ENCODE data around the gene SRRM3.

Gene SRRM3

GRCh38 chr7:76246804-76247389 lies 45.2 kb downstream of the SRRM3 start:
- H3K27ac ChIP-seq (ENCODE audit: low read depth, low read length), result no peak overlapping the region
- 0 out of 2 replicates have a peak, but pooled peaks cover 7% of the 10 kb centered on the region for H3K9me3 ChIP-seq (ENCODE audit: control insufficient read depth, insufficient read depth, low read depth, low read length)
- H3K27me3 ChIP-seq (ENCODE audit: control insufficient read depth, insufficient read depth, low read length), result no peaks in the 10 kb centered on the region
- H3K9ac ChIP-seq (ENCODE audit: low read length), result no peak overlapping the region
- no peaks in the 10 kb centered on the region for H3K36me3 ChIP-seq (ENCODE audit: control insufficient read depth, insufficient read depth, low read length)
- peaks cover 16% of the 10 kb centered on the region for H3K4me1 ChIP-seq (ENCODE audit: control insufficient read depth, insufficient read depth, low read length)
- no peak overlapping the region for H3K4me3 ChIP-seq (ENCODE audit: low read depth, low read length)

GRCh38 chr7:76247938-76248337 lies 46.2 kb downstream of the SRRM3 start:
- Histone ChIP-seq H3K27me3 (ENCODE audit: control insufficient read depth, insufficient read depth, low read length) (no peaks in the 10 kb centered on the region), H3K9ac (ENCODE audit: low read length) (no peak overlapping the region), H3K9me3 (ENCODE audit: control insufficient read depth, insufficient read depth, low read depth, low read length) (no peaks in the 10 kb centered on the region), H3K36me3 (ENCODE audit: control insufficient read depth, insufficient read depth, low read length) (no peaks in the 10 kb centered on the region), H3K4me1 (ENCODE audit: control insufficient read depth, insufficient read depth, low read length) (peaks cover 17% of the 10 kb centered on the region), H3K27ac (ENCODE audit: low read depth, low read length) (no peak overlapping the region), H3K4me3 (ENCODE audit: low read depth, low read length) (no peak overlapping the region)

GRCh38 chr7:76252021-76252420 lies 50.3 kb downstream of the SRRM3 start:
- Histone ChIP-seq H3K36me3 (ENCODE audit: control insufficient read depth, insufficient read depth, low read length) (no peaks in the 10 kb centered on the region), H3K4me3 (ENCODE audit: low read depth, low read length) (no peak overlapping the region), H3K27me3 (ENCODE audit: control insufficient read depth, insufficient read depth, low read length) (no peaks in the 10 kb centered on the region), H3K9me3 (ENCODE audit: control insufficient read depth, insufficient read depth, low read depth, low read length) (no peaks in the 10 kb centered on the region), H3K27ac (ENCODE audit: low read depth, low read length) (no peak overlapping the region), H3K4me1 (ENCODE audit: control insufficient read depth, insufficient read depth, low read length) (peaks cover 10% of the 10 kb centered on the region), H3K9ac (ENCODE audit: low read length) (no peak overlapping the region)

GRCh38 chr7:76254781-76255180 lies 53.1 kb downstream of the SRRM3 start:
- Histone ChIP-seq H3K4me1 (ENCODE audit: control insufficient read depth, insufficient read depth, low read length) (peaks cover 10% of the 10 kb centered on the region), H3K27ac (ENCODE audit: low read depth, low read length) (no peak overlapping the region), H3K9me3 (ENCODE audit: control insufficient read depth, insufficient read depth, low read depth, low read length) (no peaks in the 10 kb centered on the region), H3K27me3 (ENCODE audit: control insufficient read depth, insufficient read depth, low read length) (no peaks in the 10 kb centered on the region), H3K4me3 (ENCODE audit: low read depth, low read length) (no peak overlapping the region), H3K36me3 (ENCODE audit: control insufficient read depth, insufficient read depth, low read length) (no peaks in the 10 kb centered on the region), H3K9ac (ENCODE audit: low read length) (no peak overlapping the region)

- no peak overlapping the region for H3K4me3 ChIP-seq (ENCODE audit: low read depth, low read length)
- no peaks in the 10 kb centered on the region for H3K27me3 ChIP-seq (ENCODE audit: control insufficient read depth, insufficient read depth, low read length)
- H3K36me3 ChIP-seq (ENCODE audit: control insufficient read depth, insufficient read depth, low read length), result no peaks in the 10 kb centered on the region
- no peak overlapping the region for H3K27ac ChIP-seq (ENCODE audit: low read depth, low read length)
- no peaks in the 10 kb centered on the region for H3K9me3 ChIP-seq (ENCODE audit: control insufficient read depth, insufficient read depth, low read depth, low read length)
- peaks cover 13% of the 10 kb centered on the region for H3K4me1 ChIP-seq (ENCODE audit: control insufficient read depth, insufficient read depth, low read length)
- no peak overlapping the region for H3K9ac ChIP-seq (ENCODE audit: low read length)
Observed at GRCh38 chr7:76257973-76258372, 56.3 kb downstream of the SRRM3 start.

- peaks cover 13% of the 10 kb centered on the region for H3K4me1 ChIP-seq (ENCODE audit: control insufficient read depth, insufficient read depth, low read length)
- no peaks in the 10 kb centered on the region for H3K27me3 ChIP-seq (ENCODE audit: control insufficient read depth, insufficient read depth, low read length)
- H3K27ac ChIP-seq (ENCODE audit: low read depth, low read length), result peak overlapping the region; percentile 45; the same call in 1 of the 2 replicates
- no peaks in the 10 kb centered on the region for H3K9me3 ChIP-seq (ENCODE audit: control insufficient read depth, insufficient read depth, low read depth, low read length)
- H3K4me3 ChIP-seq (ENCODE audit: low read depth, low read length), result peak overlapping the region; percentile 72
- peak overlapping the region; percentile 45 for H3K9ac ChIP-seq (ENCODE audit: low read length)
- no peaks in the 10 kb centered on the region for H3K36me3 ChIP-seq (ENCODE audit: control insufficient read depth, insufficient read depth, low read length)
Observed at GRCh38 chr7:76259124-76260093, 57.7 kb downstream of the SRRM3 start.

- Histone ChIP-seq H3K36me3 (ENCODE audit: control insufficient read depth, insufficient read depth, low read length) (no peaks in the 10 kb centered on the region), H3K27ac (ENCODE audit: low read depth, low read length) (no peak overlapping the region; the same call in 1 of the 2 replicates), H3K4me1 (ENCODE audit: control insufficient read depth, insufficient read depth, low read length) (peaks cover 13% of the 10 kb centered on the region), H3K9me3 (ENCODE audit: control insufficient read depth, insufficient read depth, low read depth, low read length) (no peaks in the 10 kb centered on the region), H3K27me3 (ENCODE audit: control insufficient read depth, insufficient read depth, low read length) (no peaks in the 10 kb centered on the region), H3K9ac (ENCODE audit: low read length) (no peak overlapping the region), H3K4me3 (ENCODE audit: low read depth, low read length) (peak overlapping the region; percentile 72)
Observed at GRCh38 chr7:76260171-76260703, 58.5 kb downstream of the SRRM3 start.

- no peak overlapping the region for H3K4me3 ChIP-seq (ENCODE audit: low read depth, low read length)
- peaks cover 13% of the 10 kb centered on the region for H3K4me1 ChIP-seq (ENCODE audit: control insufficient read depth, insufficient read depth, low read length)
- H3K9me3 ChIP-seq (ENCODE audit: control insufficient read depth, insufficient read depth, low read depth, low read length), result no peaks in the 10 kb centered on the region
- no peaks in the 10 kb centered on the region for H3K36me3 ChIP-seq (ENCODE audit: control insufficient read depth, insufficient read depth, low read length)
- H3K27me3 ChIP-seq (ENCODE audit: control insufficient read depth, insufficient read depth, low read length), result no peaks in the 10 kb centered on the region
- H3K9ac ChIP-seq (ENCODE audit: low read length), result no peak overlapping the region
- H3K27ac ChIP-seq (ENCODE audit: low read depth, low read length), result no peak overlapping the region
Observed at GRCh38 chr7:76261329-76261728, 59.6 kb downstream of the SRRM3 start.

- Histone ChIP-seq H3K4me1 (ENCODE audit: control insufficient read depth, insufficient read depth, low read length) (peaks cover 13% of the 10 kb centered on the region), H3K9ac (ENCODE audit: low read length) (no peak overlapping the region), H3K27me3 (ENCODE audit: control insufficient read depth, insufficient read depth, low read length) (peaks cover 4% of the 10 kb centered on the region), H3K4me3 (ENCODE audit: low read depth, low read length) (no peak overlapping the region), H3K36me3 (ENCODE audit: control insufficient read depth, insufficient read depth, low read length) (no peaks in the 10 kb centered on the region), H3K9me3 (ENCODE audit: control insufficient read depth, insufficient read depth, low read depth, low read length) (no peaks in the 10 kb centered on the region), H3K27ac (ENCODE audit: low read depth, low read length) (no peak overlapping the region)
Observed at GRCh38 chr7:76261931-76262330, 60.2 kb downstream of the SRRM3 start.

- H3K27ac ChIP-seq (ENCODE audit: low read depth, low read length), result no peak overlapping the region
- H3K4me3 ChIP-seq (ENCODE audit: low read depth, low read length), result no peak overlapping the region
- peaks cover 10% of the 10 kb centered on the region for H3K27me3 ChIP-seq (ENCODE audit: control insufficient read depth, insufficient read depth, low read length)
- H3K9me3 ChIP-seq (ENCODE audit: control insufficient read depth, insufficient read depth, low read depth, low read length), result no peaks in the 10 kb centered on the region
- no peak overlapping the region for H3K9ac ChIP-seq (ENCODE audit: low read length)
- no peaks in the 10 kb centered on the region for H3K36me3 ChIP-seq (ENCODE audit: control insufficient read depth, insufficient read depth, low read length)
- H3K4me1 ChIP-seq (ENCODE audit: control insufficient read depth, insufficient read depth, low read length), result peaks cover 13% of the 10 kb centered on the region
Observed at GRCh38 chr7:76262683-76263402, 61.1 kb downstream of the SRRM3 start.
